HG03575 (cell line): Measurements from ENCODE around the gene DCLK2.

Source experiments
- ATAC-seq: cut with Tn5 transposase; IDR thresholded peaks from one replicate; pipeline ENCODE4 v1.9.1; 2021; ENCODE audit not compliant: unreplicated experiment, insufficient number of reproducible peaks, low FRiP score; ENCODE audit errors: extremely low read depth

The DCLK2 gene

DNA sequence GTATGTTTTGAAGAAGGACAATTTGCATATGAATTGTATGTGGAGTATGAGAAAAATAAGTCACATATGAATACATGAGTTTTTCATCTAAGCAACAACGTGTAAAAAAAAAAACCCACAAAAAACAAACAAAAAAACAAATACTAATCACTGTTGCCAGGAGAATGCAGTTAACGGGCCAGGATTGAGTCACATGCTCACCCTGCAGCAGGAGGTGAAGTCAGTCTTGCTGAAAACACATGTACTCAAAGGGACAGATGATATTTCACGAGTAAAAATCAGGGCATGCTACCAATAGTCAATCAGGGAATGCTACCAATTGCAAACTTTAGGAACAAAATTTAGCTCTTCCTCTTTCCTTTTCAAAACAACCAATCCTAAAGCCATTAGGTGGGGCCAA, 10.4 kb upstream of the DCLK2 start:
- no peak for ATAC-seq

- ATAC-seq, result no peak
Measured at GRCh38 chr4:150068300-150068960, 9.8 kb upstream of the DCLK2 start.

DNA sequence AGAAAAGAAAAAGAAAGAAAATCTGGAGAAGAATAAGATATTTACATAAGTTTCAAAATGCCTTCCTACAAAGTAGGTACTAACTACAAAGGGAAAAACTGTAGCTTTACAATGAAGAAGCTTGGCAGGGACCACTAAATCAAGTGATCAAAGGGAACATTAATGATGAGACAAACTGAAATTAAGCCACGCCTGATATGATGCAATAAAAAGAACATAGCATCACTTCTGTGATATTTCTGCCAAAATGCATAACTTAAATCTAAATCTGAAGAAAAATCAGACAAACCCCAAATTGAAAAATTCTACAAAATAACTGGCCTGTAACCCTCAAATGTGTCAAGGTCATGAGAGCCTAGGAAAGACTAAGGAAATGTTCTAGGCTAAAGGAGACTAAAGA, 8.9 kb upstream of the DCLK2 start:
- ATAC-seq, result no peak

DNA sequence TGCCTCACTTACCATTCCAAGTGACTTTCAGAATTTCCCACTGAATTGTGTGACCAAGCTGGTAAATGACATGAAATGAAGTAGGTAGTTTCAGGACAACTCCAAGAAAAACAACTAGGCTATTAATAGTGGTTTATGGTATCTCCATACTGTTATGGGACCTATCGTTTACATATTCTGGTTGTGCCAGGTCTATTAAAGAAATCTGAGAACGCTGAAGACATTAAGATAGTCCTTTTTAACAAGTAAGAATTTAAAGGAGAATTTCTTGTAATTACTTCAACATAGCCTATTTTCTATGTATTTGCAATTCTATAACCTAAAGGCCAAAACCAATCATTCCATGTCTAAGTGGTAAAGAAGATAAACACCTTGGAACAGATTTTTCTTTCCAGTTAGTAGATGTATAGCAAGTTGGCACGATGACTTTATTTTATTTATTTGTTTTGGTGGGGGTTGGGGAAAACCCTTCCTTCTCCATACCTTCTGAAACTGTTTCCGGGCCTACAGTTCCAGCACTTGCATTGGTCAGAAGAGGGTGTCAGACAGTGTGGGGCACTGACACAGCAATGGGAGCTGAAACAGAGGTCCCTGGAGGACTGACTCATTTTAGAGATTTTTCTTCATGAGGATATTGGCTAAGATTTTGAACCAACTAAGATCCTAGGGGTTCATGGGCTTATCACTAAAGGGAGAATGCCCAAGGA, 7.6 kb upstream of the DCLK2 start:
- no peak for ATAC-seq

DNA sequence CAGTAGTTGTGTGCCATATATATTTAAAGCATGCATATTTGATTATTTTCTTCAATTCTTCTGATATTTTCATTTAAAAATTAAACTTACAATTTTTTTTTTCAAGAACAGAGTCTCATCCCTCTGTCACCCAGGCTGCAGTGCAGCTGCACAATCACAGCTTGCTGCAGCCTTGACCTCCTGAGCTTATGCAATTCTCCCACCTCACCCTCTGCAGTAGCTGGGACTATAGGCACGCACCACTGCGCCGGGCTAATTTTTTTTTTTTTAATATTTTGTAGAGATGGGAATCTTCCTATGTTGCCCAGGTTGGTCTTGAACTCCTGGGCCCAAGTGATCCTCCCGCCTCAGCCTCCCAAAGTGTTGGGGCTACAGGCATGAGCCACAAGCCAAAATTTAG, 5.8 kb upstream of the DCLK2 start:
- no peak for ATAC-seq

- ATAC-seq, result no peak
Measured at GRCh38 chr4:150072906-150073714, 5.1 kb upstream of the DCLK2 start.

DNA sequence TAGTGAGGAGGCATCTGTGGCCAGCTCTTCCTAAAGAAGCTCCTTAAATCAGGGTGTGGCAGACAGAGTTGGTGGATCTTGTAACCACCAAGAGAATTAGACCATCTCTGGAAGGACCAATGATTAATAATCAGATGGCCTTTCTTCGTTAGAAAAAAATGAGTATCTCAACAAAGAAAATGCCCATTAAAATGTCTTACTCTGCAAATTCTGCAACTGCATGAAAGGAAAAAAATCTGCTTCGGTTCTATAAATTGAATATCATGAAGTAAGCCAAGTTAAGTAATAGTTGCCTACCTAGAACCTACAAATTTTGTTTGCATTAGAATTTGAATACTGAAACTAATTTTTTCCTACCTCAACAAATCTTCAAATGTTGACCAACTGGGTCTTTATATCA, 4.2 kb upstream of the DCLK2 start:
- no peak for ATAC-seq

GRCh38 chr4:150078579-150079080, 385 bp downstream of the DCLK2 start:
- no peak for ATAC-seq

GRCh38 chr4:150079081-150079581, 886 bp downstream of the DCLK2 start:
- ATAC-seq, result no peak

- no peak for ATAC-seq
Measured at GRCh38 chr4:150080337-150080736, 2.1 kb downstream of the DCLK2 start.

DNA sequence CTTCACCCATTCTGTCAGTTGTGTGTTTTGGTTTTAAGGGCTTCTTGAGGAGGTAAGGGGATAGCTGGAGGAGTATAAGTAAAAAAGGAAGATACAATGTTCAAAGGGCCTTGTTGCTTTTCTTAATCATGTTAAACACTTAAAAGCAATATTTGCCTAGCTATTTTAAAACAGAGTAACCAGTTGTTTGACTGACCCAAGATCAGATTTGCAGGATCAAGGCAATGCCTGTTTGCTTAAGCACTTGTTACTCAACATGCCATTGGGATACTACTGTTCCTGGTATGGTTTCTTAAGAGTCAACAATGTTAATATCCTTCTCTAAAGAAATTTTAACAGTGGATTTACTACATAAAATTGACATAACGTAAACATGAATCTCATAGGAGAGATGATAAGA, 2.6 kb downstream of the DCLK2 start:
- ATAC-seq, result no peak

GRCh38 chr4:150082241-150082640, 4.0 kb downstream of the DCLK2 start:
- peak; percentile 86 for ATAC-seq

DNA sequence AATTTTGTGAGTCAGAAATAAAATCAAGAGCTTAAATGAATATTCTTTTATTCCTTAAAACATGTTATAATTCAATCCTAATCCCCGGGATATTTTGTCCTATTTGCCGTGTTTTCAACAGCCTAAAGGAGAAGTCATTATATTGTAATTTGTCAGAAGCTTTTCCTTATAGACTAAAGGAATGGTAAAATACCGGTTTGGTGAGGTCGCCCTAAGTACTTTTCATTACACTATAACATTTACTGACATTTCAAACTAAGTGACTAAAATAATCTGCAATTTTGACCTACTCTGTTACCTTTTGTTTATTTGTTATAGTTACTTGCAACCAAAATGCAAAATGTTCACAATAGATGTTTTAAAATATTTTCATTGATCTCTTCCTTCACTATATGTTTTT, 8.8 kb downstream of the DCLK2 start:
- no peak for ATAC-seq

GRCh38 chr4:150089732-150090131, 11.5 kb downstream of the DCLK2 start:
- ATAC-seq, result no peak

GRCh38 chr4:150090836-150091235, 12.6 kb downstream of the DCLK2 start:
- no peak for ATAC-seq

- ATAC-seq, result no peak
Measured at GRCh38 chr4:150094676-150095075, 16.4 kb downstream of the DCLK2 start.

- ATAC-seq, result no peak
Measured at GRCh38 chr4:150096625-150097024, 18.4 kb downstream of the DCLK2 start.

DNA sequence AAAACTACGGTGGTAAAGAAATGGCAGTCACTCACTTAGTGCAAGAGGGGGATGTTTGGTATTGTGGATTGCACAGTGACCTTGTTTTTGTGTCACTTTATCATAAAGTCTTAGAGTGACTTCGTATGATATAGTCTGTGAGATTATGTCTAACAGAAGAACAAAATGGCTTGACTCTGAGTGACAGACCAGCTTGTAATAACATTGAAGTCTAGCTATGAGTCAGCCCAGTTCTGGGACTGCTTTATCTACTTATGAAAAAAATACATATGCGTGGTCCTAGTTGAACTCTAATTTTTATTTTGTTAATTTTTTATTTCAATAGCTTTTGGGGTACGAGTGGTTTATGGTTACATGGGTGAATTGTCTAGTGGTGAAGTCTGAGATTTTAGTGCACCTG, 20.0 kb downstream of the DCLK2 start:
- no peak for ATAC-seq

- no peak for ATAC-seq
Measured at GRCh38 chr4:150104404-150105027, 26.3 kb downstream of the DCLK2 start.
